ENCODE data around the gene KRR1.
A peak's percentile ranks its signal among the peaks of the same experiment; 100 is the strongest.
"Not testable (repeated sequence)": the region's sequence is repeated elsewhere in the genome, so short reads cannot be mapped to it uniquely, and the experiment has no call there.

KRR1 gene

DNA sequence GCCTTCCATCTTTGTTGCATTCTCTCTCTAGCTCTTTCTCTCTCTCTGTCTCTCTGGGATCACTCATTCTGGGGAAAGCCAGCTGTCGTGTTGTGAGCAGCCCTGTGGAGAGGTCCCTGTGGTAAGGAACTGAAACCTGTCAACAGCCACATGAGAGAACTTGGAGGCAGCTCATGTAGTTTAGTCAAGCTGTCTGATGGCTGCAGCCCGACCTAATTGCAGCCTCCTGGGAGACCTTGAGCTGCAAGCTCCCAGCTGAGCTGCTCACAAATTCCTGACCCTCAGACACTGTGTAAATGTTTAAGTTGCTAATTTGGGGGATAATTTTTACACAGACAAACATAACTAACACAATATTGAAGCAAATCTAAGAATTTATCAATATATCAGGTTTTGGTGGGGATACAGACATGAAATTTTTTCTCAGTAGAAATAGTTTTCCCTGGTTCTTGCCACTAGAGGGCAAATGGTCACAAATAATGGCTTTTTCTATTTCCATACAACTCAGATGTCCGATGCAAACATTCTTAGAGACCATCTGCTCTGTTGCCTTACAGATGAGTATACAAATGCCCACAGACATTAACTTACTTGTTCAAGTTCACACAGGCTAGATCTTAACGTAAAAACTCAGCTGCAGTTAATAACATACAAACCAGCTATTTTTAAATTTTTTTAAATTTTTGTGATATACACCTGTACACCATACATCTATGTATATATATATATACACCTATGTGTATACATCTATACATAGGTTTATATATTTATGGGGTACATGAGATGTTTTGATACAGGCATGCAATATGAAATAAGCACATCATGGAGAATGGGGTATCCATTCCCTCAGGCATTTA lies 15.5 kb upstream of the KRR1 start:
- DNase-seq (ENCODE audit: extremely low read depth in 1 of 2, low read depth in 1 of 2) = peak; percentile 1 to 11

DNA sequence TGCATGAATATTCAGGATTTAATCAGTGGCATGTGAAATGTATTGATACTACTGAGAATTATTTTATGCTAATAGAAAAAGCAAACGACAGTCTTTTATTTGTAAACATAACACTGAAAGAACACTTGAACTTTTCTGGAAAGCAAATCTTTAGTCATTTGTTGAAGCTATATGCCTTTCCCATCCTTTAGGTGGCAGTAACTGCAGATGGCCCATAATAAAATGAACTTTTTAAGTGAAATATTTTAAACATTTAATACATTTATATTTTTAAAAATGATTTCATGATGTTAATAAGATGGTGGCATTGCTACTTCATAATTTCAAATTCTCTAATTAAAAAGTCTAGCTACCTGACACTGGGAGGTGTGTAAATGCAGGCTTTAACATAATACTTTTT lies 13.9 kb upstream of the KRR1 start:
- no peak for DNase-seq (ENCODE audit: extremely low read depth in 1 of 2, low read depth in 1 of 2)

DNA sequence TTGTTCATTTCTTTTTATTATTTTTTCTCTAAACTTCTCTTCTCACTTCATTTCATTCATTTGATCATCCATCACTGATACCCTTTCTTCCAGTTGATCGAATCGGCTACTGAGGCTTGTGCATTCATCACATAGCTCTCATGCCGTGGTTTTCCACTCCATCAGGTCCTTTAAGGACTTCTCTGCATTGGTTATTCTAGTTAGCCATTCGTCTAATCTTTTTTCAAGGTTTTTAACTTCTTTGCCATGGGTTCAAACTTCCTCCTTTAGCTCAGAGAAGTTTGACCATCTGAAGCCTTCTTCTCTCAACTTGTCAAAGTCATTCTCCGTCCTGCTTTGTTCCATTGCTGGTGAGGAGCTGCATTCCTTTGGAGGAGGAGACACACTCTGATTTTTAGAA lies 10.7 kb upstream of the KRR1 start:
- not testable (repeated sequence) for DNase-seq (ENCODE audit: extremely low read depth in 1 of 2, low read depth in 1 of 2)

DNA sequence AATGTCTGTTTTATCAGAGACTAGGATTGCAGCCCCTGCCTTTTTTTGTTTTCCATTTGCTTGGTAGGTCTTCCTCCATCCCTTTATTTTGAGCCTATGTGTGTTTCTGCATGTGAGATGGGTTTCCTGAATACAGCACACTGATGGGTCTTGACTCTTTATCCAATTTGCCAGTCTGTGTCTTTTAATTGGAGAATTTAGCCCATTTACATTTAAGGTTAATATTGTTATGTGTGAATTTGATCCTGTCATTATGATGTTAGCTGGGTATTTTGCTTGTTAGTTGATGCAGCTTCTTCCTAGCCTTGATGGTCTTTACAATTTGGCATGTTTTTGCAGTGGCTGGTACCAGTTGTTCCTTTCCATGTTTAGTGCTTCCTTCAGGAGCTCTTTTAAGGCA lies 9.8 kb upstream of the KRR1 start:
- not testable (repeated sequence) for DNase-seq (ENCODE audit: extremely low read depth in 1 of 2, low read depth in 1 of 2)

DNA sequence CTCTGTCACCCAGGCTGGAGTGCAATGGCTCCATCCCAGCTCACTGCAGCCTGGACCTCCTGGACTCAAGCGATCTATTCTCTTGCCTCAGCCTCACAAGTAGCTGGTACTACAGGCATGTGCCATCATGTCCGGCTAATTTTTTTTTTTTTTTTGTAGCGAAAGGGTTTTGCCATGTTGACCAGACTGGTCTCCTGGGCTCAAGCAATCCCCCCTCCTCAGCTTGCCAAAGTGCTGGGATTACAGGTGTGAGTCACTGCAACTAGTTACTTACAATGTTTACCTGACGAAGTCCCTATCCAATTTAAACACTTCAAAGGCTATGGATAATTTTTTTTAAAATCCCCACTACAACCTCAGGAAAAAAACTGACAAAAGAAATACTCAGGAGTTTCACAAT lies 1.8 kb downstream of the KRR1 start:
- DNase-seq (ENCODE audit: extremely low read depth in 1 of 2, low read depth in 1 of 2) = no peak

DNA sequence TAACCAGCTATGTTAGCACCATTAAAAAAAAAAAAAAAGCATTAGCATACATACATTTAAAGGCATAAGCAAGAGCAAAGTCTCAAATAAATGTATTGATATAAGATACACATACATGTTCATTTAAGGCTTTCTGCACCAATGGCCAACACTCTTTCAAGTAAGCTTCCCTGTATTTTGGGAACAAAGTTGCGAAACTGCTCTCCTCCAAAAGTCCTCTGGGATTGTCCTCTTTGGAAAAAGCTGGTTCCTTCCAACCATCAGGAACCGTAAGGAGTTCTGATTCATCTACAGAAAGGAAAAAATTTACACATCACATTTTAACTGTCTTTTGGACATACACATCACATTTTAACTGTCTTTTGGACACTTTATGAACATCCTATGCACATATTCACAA lies 3.2 kb downstream of the KRR1 start:
- DNase-seq (ENCODE audit: extremely low read depth in 1 of 2, low read depth in 1 of 2) = no peak

DNA sequence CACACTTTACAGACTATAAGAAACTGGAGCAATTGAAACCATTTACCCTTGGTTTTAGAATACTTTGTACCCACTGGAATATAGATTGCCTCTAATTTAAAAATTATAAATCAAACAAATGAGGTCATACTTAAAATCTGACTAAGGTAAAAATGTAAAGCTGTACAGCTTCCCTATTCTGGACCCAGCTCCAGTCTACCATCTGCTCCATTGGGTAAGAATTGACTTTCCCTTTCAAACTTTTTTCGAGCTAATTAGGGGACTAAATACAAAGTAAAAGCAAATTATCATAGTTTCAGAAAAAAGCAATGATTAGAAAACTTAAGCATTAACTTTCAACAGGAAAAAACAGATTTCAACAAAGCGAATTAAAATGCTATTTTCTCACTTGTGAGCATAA lies 4.3 kb downstream of the KRR1 start:
- no peak for DNase-seq (ENCODE audit: extremely low read depth in 1 of 2, low read depth in 1 of 2)

DNA sequence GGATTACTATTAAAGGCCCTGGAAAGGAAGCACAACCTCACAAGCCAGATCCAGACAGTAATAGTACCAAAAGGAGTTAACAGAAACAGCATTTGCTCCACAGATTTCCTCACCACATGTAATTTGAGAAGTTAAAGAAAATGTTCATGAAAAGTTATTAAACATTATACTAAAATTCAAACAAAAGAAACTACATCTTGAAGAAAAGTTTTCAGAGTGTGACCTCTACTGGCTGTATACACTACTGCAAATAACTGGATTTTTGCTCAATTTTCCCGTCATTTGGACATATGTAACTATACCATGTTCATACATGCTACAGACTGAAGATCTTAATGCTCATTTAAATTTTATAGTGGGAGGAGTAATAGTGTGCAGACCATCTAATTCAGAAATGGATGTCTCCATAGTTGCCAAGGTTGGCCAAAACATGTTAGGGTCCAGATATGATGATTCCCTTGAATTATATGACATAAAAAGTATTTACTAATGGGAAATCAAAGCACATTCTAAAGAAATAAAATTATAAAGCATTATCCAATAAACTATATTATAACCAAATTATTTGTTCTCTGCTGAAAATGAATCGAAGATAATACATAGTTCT lies 5.6 kb downstream of the KRR1 start:
- no peak for DNase-seq (ENCODE audit: extremely low read depth in 1 of 2, low read depth in 1 of 2)

DNA sequence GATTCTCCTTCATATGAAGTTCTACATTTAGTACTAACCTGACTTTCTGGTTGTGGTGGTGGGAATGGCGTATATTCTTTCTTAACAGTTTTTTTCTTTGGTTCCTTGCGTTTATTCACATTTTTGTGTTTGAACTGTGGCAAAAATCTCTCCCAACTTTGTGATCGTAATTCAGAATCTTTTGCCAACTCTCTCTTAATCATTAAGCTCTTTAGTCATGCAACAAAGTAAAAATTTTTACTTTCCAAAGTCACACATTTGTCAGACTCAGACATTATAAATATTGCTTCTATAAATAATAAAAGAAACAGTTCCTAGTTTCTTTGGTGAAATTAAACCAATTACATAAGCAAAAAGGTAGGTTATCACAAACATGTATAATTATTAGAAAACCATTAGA lies 7.5 kb downstream of the KRR1 start:
- no peak for DNase-seq (ENCODE audit: extremely low read depth in 1 of 2, low read depth in 1 of 2)

DNA sequence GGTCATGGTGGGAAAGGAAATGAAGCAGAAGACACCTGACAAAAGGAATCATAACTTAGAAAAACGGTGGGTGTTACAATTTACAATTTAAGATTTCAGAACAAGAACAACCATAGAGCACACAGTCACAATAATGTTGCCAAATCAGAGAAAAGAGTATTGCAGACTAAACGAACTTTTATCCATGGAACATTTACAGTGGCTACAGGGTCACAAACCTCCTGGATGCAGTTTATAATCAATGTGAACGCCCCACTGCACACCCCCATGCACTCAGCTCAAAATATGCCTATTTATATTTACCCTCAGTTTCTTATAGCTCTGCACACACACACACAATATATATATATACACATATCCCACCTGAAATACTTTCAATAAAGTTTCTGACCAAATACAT lies 8.0 kb downstream of the KRR1 start:
- DNase-seq (ENCODE audit: extremely low read depth in 1 of 2, low read depth in 1 of 2) = no peak

DNA sequence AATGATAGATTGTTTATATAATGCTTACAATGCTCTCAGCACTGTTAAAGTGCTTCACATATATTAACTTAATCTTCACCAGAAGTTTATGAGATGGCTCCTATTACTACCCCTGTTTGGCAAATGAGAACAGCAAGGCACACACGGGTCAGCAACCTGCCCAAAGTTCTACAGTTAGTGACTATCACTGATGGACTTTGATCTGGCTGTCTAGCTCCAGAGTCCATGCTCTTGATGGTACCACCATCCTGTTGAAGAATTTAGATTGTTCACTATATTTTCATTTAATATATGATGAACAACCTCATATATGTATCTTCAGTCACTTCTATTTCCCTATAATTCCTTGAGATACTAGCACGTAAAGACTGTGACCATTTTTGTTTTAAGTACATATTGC lies 20.2 kb downstream of the KRR1 start:
- no peak for DNase-seq (ENCODE audit: extremely low read depth in 1 of 2, low read depth in 1 of 2)

DNA sequence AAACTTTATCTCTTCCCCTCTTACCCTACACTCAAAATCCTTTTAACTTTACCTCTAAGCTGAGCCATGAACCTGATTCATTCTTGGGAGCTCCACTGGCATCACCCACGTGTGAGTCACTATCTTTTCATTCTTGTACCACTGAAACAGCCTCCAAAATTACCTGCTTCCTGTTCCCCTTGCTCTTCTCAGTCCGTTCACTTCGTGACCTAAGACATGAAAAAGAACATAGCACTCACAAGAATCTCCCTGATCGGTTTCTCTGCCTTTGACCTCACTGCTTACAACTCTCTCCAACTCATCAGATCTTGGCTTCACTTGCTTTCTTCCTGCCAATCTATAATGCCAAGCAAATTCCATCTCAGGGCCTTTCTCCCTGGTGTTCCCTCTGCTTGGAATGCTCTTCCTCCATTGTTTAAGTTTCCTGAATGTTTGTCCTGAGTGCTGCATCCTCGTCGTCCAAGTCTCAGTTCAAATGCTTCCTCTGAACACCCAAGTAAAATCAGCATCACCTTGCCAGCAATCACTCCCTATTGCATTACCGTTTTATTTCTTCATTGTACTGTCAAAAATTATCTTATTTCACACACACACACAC lies 21.7 kb downstream of the KRR1 start:
- peak in 1 of 2 donors; percentile 20 for DNase-seq (ENCODE audit: extremely low read depth in 1 of 2, low read depth in 1 of 2)

DNA sequence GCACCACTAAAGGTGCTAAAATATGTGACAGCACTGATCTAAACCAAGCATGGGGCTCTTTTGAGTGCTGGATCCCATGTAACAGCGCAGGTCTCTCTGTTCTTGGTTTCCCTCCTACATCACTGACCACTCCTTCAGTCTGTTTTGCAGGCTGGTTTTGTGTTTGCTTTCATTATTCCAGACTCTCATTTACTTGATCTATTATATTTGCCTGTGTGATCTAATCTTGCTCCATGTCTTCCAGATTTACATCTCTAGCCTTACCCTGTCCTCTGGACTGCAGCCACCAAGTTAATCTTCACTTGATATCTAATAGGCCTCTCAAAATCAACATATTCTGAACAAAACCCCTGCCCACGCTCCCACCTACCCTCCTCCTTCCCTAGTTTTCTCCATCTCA lies 22.2 kb downstream of the KRR1 start:
- DNase-seq (ENCODE audit: extremely low read depth in 1 of 2, low read depth in 1 of 2) = no peak

DNA sequence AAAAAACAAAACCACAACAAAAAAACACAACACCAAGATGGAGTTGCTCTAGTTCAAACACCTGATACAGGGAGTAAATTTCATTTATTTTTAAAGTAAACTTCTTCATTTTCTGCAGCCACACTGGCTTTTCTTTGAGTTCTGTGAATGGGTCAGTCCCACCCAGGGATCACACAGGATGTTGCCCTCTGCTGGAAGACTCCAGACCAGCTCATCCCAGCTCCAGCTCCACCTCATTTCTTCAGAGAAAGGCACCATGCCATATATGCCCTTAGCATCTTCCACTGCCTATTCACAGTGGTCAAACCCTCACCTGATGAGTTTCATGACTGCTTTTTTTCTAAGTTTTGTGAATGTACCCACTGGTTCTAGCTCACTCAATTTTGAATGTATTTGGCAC lies 22.9 kb downstream of the KRR1 start:
- no peak for DNase-seq (ENCODE audit: extremely low read depth in 1 of 2, low read depth in 1 of 2)

DNA sequence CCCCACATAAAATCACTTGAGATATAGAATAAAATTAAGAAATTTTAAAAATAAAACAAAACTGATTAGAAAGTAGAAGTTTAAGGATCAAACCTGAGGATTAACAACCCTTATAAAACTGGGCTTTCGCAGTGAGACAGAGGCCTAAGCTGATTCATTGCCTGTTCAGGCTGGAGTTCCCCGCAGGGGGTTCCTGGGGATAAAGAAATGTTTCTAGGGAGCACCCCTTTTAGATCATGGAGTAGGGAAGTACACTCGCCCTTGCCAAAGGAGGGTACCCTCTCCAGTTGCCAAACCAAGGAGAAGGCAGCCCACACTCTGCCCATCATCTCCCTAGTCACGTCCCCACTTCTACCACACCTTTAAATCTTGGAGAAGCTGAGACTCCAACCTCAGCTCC lies 24.1 kb downstream of the KRR1 start:
- no peak for DNase-seq (ENCODE audit: extremely low read depth in 1 of 2, low read depth in 1 of 2)

DNA sequence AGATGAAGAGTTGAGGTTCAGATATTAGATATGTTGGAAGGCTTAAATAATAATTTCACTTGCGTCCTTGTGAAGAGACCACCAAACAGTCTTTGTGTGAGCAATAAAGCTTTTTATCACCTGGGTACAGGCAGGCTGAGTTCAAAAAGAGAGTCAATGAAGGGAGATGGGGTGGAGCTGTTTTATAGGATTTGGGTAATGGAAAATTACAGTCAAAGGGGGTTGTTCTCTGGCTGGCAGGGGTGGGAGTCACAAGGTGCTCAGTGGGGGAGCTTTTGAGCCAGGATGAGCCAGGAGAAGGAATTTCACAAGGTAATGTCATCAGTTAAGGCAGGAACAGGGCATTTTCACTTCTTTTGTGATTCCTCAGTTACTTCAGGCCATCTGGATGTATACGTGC lies 27.0 kb downstream of the KRR1 start:
- not testable (repeated sequence) for DNase-seq (ENCODE audit: extremely low read depth in 1 of 2, low read depth in 1 of 2)

DNA sequence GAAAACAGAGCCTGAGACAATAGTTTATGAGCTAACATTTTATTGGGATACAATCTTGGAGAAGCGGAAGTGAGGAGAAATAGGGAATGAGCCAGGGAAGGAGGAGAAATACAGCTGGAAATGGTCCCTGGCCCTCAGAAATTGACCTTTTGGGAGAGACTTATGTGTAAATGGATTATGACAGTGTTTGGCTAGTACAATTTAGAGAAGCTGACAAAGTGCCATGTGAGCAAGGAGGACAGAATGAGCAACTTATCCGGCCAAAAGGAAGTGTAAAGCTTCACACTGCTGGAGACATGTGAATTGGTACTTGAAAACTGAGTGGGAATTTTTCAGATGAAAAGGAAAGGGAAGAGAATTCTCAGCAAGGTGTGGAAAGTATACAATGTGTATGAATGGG lies 28.0 kb downstream of the KRR1 start:
- no peak for DNase-seq (ENCODE audit: extremely low read depth in 1 of 2, low read depth in 1 of 2)

DNA sequence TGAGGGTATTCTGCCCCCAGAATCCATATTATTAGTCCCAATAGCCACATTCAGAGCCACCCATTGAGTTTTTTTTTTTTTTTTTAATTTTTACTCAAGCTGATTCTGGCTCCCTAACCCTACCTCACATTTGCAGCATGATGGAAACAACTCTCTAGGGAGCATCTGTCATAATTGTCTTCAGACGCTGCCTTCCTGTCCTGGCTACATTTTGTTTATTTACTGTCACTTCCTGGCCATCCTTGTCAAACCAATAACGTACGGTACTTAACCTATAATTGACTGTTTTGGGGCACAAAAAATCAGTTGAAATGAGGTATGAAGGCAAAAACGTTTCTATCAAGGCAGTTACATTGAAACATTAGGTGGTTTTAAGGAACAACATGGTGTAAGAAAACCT lies 28.8 kb downstream of the KRR1 start:
- DNase-seq (ENCODE audit: extremely low read depth in 1 of 2, low read depth in 1 of 2) = no peak

DNA sequence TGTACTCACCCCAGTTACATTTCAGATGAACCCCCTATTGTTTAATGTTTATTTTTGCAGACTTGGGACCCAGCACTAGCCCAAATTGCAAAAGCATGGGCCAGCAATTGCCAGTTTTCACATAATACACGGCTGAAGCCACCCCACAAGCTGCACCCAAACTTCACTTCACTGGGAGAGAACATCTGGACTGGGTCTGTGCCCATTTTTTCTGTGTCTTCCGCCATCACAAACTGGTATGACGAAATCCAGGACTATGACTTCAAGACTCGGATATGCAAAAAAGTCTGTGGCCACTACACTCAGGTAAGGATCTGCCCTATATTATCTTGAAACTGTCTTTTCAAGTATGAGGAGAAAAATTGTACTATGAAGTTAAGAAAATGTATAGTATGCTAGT lies 29.6 kb downstream of the KRR1 start:
- no peak for DNase-seq (ENCODE audit: extremely low read depth in 1 of 2, low read depth in 1 of 2)

DNA sequence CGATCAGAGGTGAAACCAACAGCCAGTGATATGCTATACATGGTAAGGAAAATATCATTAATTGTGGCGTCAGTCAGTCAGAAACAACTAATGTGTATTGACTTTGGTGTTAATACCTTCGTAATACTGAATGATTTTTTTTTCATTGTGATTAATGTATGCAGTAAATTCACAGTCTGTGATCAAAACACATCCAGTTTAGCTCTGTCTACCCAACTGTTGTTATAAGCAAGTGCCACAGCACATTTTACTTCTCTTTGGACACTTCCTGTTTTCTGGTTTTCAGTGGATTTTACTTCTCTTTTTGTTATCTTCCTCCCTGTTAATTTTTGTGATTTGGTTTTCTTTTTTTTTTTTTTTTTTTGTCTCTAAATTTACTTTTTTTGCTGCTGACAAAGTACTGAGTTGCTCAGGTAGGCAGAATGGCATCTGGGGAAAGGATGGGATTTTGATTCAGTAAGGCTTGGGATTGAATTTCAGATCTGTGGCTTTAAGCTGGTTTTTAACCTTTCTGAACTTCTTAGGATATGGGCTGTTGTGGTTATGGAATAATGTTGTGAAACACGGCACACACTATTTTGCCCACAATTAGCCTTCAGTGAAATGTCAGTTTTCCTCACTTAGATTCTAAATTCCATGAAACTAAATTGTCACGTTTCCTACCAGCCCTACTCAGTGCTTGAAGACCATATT lies 30.2 kb downstream of the KRR1 start:
- no peak for DNase-seq (ENCODE audit: extremely low read depth in 1 of 2, low read depth in 1 of 2)

DNA sequence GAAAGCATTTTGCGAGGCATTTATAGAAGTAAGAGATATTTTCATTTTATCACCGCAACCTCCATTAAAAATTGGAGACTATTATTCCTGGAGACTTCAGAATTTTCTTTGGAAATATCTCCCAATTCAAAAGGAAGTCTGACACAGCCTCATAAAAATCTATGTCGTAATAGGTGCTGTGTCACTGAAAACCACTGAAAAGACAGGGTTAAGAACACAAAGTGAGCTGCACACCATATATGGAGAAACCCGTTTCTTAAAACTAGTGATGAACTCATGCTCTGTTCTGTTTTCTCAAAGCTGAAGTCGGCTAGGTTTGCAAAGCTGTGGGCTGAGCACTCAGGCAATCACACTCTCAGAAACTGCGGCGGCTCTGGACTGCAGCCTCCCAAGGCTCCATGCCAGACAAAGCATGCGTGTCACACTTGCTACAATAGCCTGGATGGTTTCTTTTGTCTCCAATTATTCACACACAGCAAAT lies 30.9 kb downstream of the KRR1 start, which contains the start of gene GLIPR1:
TSS of gene GLIPR1 (plus strand) at position 287 of the 481 bp plus-strand sequence. CDS start at position 413, 126 bp downstream.
- DNase-seq (ENCODE audit: extremely low read depth in 1 of 2, low read depth in 1 of 2) = peak; percentile 45 to 77

All from stimulated activated CD8-positive, alpha-beta memory T cell treated with anti-CD3 and anti-CD28 coated beads, Interleukin-7, amount 100 ng/mL, for 48 hours (primary cell).